ENCODE data around the gene SHISA4. TPM values are rescaled to one million over a fixed set of nuclear protein-coding genes. Genes with fewer than 3 reads are reported as not detected.
"Not testable (repeated sequence)": the region's sequence is repeated elsewhere in the genome, so short reads cannot be mapped to it uniquely, and the experiment has no call there.

Gene SHISA4
- polyA plus RNA-seq, 1 donor, result 11.8 TPM

DNA sequence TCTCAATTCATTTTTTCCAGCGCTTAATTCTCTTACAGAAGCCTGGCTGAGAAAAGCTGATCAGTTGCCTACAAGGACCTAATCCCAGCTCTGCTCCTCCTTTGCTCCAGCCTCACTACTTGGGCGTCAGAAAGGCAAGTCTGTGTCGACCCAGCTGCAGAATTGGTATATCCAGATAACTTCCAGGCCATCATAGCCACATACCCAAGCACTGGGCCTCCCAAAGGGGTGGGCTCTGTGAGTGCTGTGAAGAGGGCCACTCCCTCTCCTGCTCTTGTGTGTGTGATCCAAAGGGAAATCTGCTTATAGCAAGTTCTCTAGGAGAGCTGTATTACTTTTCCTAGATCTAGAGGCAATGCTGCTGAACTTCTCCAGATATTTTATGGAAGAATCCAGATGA lies 39.6 kb downstream of the SHISA4 start:
- DNase-seq, result no peak

DNA sequence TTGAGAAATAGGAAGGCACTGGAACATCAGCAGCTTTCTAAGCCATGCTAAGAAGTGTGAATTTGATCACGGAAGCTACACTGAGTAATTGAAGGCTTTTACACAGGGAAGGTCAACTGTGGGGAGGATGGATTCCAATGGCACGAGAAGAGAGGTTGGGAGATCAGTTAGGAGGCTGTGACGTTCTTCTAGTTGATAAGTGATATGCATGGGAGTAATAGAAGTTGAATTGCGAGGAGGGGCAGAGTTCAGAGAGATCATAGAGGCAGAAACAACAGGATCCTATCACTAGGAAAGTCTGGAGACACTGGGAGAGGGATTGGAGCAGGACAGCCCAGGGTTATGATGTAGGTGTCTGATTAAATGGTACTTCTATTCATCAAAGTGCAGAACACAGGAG lies 41.4 kb downstream of the SHISA4 start:
- no peak for DNase-seq

DNA sequence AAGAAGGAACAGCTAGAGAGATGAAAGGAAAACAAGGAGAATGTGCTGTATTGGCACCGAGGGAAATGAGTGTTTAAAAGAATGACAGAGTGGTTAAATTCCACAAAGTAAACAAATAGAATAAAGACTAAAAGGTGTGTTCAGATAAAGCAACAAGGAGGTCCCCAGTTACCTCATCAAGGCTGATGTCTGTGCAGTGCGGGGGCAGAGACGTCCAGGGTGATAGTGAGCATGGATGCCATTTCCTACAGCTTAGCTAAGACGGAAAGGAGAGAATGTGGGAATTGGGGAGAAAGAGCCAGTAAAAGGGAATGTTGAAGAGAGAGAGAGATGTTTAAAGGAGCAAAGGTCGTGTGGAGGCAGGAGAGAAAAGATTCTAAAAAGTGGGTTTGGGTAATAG lies 42.1 kb downstream of the SHISA4 start:
- no peak for DNase-seq

DNA sequence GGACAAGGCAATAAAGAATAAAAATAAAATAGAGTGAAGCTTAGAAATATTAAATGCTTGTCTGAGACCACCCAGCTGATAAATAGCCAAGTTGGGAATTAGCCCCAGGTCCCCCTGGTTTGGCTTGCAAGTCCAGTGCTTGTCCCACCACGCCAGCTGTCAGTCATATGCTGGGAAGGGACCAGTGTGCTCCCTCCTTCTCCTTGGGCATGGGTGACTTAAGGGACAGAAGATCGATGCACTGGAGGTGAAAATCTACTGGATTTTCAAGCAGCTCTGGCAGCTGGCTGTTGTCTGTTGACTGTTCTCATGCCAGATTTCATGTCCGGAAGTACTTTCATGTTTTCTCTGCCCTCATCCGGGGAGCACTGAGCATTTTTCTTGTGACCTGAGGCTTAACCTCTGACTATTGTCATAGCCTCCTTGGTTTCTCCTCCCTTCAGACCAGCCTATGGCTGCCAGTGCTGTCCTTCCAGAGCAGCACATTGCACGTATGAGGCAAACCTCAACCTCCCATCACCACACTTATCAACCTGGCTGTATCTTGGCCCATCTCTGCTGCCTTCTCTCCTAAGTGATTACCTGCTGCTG lies 45.2 kb downstream of the SHISA4 start:
- DNase-seq, result no peak

DNA sequence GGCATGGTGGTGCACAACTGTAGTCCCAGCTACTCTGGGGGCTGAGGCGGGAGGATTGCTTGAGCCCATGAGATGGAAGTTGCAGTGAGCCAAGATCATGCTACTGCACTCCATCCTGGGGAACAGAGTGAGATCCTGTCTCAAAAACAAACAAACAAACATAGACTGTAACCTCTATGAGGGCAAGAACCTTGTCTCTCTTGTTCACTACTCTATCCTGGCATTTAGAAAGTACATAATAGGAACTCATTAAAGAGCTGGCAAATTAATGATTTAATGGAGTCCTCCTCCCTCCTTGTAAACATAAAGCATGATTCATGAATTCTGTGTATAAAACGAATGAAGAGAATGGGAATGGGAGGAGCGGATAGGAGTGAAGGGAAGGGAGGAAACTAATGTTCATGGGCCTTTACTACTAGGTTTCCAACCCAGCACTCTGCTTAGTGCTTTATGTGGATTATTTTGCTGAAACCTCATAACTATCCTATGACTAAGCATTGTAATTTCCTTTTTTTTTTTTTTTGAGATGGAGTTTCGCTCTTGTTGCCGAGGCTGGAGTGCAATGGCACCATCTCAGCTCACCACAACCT lies 49.0 kb downstream of the SHISA4 start:
- no peak for DNase-seq

DNA sequence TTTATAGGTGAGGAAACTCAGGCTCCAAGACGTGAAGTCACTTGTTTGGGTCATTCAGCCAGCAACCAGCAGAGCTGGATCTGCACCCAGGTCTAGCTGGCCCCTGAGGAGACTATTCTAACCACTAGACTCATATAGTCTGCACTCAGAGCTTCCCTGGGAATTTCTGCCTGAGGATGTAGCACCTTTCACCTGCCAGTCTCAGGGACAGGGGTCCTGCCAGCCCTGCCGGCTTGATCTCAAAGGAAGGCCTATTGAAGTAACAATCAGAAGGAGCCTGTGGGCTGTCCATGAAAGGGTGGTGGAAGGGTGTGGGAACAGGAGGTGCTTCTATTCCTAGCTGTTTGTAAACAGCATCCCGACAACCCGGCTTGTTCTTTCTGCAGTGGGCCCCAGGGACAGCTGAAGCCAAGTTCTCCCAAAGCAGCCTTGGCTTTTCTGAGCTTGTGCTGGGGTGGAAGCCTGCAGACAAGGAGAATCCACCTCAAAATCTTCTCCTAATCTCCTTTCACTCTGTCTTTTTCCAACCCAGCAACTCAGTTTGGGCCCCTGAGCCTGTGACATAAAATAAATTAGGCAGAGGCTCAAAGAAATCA lies 49.8 kb downstream of the SHISA4 start:
- DNase-seq, result no peak

DNA sequence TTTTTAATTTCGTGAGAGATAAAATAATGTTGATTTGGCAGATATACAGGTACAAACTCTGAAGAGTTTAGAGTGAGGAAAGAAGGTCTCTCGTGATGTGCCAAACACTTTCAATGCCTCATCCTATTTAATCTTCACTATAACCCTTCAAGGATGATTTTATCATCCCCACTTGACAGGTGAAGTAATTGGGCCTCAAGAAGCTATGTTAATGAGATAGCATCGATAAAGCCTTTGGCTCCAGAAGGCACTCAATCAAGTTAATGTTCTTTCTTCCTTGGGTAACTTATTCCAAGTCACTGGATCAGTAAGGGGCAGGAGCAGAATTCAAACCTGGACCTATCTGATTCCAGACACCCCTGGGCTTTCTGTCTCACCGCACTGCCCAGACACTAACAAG lies 50.5 kb downstream of the SHISA4 start:
- DNase-seq, result no peak

DNA sequence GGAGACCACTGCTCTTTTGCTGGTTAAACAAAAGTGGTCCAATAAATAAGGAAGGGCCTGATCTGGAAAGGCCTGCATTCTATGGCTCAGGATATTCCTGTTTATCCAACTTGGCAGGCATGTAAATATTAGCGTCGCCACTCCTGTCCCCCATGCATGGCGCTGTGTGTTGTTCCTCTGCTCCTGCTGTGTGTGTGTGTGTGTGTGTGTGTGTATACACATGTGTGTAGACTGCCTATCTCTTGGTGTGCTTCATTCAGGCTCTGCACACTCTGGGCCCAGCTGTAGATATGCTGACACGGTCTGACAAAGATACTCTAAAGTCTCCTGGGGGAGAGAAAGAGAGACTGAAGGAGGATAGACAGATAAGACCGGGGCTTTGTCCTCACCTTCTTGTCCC lies 50.9 kb downstream of the SHISA4 start:
- DNase-seq, result no peak

DNA sequence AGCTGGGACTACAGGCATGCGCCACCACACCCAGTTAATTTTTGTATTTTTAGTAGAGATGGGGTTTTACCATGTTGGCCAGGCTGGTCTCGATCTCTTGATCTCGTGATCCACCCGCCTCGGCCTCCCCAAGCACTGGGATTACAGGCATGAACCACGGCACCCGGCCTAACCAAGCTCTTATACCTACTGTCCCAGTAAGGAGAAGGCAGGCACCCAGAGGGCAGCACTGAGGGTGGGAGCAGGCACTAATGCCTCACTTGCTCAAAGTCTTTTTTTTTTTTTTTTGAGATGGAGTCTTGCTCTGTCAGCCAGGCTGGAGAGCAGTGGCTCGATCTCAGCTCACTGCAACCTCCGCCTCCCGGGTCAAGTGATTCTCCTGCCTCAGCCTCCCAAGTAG lies 51.6 kb downstream of the SHISA4 start:
- not testable (repeated sequence) for DNase-seq

DNA sequence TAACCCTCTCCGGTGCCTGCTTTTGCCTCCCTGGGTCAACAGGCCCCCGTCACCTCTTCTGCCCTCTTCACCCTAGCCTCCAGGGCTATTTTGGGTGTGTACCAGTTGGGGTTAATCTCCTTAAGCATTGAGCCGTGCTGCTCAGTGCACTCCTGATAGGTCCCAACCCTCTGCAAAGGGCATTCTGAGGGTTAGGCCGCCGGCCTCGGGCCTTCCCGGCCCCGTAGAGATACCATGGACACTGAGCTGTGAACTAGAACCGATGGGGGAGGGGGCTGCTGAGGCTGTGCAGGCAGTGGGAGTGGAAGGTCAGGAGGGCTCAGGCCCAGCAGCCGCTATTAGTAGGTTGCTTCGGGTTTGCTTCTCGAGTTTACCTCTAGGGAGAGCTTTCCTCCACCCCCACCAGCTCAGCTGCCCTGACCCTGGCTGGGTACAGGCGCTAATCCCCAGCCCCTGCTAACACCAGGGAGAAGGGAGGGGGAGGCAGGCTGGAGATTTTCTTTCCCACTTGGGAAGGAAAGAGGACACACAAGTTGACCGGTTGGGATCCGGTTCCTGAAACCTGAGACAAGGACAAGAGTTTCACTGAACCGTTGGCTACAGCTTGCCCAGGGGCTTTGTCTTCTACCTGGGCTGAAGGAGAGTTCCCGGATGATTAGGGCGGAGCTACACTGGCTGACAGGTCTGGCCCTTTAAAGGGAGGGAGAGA lies 52.9 kb downstream of the SHISA4 start:
- DNase-seq, result peak; percentile 75

DNA sequence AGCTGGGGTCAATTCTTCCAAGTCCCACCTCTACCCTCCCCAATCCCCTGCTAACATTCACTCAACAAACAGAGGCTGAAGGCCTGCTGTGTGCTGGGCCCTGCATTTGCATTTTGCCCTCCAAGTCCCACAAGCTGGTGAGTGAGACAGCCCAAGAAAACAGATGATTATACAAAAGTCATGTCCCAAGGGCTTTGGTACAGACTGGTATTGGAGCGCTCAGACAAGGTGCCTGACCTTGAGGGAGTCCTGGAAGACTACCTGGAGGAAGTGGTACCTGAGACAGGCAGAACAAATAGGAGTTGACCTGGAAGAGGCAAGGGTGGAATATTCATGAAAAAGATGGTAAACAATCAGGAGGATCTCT lies 53.4 kb downstream of the SHISA4 start:
- no peak for DNase-seq

Other genes with a start within 250 kb of the SHISA4 start
- gene IPO9, start 59.7 kb upstream of the SHISA4 start, polyA plus RNA-seq (ENCODE audit: insufficient read length), result 90.2 TPM
- gene LMOD1, start 57.6 kb downstream of the SHISA4 start, polyA plus RNA-seq (ENCODE audit: insufficient read length), result 3.9 TPM
- 73.1 TPM for gene TIMM17A, start 66.6 kb downstream of the SHISA4 start, polyA plus RNA-seq (ENCODE audit: insufficient read length)
- 74.5 TPM for gene RNPEP, start 93.8 kb downstream of the SHISA4 start, polyA plus RNA-seq (ENCODE audit: insufficient read length)
- 60.0 TPM for gene ELF3, start 121.7 kb downstream of the SHISA4 start, polyA plus RNA-seq (ENCODE audit: insufficient read length)
- gene GPR37L1, start 234.0 kb downstream of the SHISA4 start, polyA plus RNA-seq (ENCODE audit: insufficient read length), result 0.12 TPM